Hypothalamus (tissue), 51 donors: Measurements from ENCODE around the gene GARS1.
"Not testable (repeated sequence)": the region's sequence is repeated elsewhere in the genome, so short reads cannot be mapped to it uniquely, and the experiment has no call there.

ENCODE experiments used
- DNase-seq, 51 donors: peaks; one replicate each; lab custom pipeline; 2025; lab: John Stamatoyannopoulos, UW

Gene GARS1

DNA sequence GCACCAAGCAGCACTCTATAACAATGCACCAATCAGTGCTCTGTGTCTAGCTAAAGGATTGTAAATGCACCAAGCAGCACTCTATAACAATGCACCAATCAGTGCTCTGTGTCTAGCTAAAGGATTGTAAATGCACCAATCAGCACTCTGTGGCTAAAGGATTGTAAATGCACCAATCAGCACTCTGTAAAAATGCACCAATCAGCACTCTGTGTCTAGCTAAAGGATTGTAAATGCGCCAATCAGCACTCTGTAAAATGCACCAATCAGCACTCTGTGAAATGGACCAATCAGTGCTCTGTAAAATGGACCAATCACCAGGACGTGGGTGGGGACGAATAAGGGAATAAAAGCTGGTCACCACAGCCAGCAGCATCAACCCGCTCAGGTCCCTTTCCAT, 24.4 kb upstream of the GARS1 start:
- DNase-seq = not testable (repeated sequence)

DNA sequence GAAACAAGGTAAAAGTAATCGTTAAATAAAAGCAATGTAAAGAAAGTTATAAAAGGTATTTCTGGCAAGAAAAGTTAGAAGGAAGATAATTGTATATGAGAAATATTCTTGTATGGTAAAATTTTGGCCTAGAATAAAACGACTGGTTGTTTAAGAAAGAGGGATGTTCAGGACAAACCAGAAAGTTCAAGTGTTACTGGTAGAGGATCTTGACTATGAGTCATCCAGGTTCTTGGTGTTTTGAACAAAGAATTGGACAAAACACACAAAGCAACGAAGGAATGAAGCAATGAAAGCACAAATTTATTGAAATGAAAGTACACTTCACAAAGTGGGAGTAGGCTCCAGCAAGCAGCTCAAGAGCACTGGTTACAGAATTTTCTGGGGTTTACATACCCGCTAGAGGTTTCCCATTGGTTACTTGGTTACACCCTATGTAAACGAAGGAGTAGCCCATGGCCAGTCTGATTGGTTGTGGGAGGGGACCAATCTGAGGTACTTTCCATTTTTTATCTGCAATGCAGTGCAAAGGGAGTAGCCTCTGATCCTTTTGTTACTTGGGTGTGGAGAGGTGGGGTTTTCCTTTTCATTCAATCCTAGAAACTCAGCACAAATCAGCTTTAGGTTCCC, 22.4 kb upstream of the GARS1 start:
- DNase-seq = no peak

DNA sequence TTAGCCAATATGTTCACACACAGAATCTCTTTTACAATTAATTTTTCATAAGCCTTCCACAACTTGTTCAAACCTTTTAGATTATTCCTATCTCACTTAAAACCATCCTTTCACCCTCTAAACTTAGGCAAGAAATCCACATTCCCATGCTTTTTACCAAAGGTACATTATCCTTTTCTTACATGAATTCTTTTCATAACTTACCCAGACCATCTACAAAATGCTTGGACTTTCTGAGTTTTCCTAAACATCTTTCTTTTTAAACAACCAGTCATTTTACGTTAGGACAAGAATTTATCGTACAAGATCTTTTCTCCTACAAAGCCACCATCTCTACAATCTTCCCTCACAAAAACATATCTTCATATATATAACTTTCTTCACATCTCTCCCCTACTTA, 18.8 kb upstream of the GARS1 start:
- no peak for DNase-seq

DNA sequence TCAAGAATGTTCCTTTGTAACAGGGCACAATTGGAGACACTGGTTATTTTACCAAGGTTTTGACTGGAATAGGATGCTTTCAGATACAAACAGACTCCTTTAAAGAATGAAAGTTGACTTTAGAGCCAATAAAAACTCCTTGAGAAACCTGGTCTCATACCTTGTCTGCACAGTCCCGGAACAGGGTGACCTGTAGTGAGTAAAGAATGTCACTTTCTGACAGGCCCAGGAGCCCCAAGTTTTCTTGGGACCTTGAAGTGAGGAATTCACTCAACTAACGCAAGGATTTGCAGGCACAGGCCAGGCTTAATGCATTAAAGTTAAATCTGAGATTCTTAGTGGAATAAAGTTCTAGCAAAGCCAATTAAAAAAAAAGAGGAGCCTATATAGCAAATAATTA, 11.5 kb upstream of the GARS1 start:
- no peak for DNase-seq

DNA sequence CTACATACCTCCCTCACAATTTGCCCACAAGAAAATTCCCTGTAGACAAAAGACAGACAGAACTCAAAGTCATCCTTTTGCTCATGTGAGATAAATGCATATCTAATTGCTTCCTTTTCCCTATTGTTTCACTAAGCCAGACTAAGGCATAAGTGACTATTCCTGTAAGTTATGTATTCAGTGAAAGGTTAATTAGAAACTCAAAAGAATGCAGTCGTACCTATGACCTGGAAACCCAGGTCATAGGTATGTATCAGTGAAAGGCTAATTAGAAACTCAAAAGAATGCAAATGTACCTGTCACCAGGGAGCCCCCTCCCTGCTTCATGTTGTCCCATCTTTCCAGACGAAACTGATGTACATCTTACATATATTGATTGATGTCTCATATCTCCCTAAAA, 10.3 kb upstream of the GARS1 start:
- no peak for DNase-seq

DNA sequence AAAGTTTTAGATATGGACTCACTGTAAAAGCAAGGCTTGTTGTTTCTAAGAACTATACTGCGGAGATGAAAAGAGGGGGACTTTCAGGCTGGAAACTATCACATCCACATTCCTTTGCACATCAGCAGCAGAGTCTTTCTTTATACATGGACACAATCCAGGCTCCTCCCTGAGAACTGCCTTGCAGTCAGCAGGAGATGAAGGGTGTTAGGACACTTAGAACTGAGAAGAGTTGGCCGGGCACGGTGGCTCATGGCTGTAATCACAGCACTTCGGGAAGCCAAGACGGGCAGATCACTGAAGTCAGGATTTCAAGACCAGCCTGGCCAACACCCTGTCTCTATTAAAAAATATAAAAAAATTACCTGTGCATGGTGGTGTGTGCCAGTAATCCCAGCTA, 9.7 kb upstream of the GARS1 start:
- DNase-seq = no peak

DNA sequence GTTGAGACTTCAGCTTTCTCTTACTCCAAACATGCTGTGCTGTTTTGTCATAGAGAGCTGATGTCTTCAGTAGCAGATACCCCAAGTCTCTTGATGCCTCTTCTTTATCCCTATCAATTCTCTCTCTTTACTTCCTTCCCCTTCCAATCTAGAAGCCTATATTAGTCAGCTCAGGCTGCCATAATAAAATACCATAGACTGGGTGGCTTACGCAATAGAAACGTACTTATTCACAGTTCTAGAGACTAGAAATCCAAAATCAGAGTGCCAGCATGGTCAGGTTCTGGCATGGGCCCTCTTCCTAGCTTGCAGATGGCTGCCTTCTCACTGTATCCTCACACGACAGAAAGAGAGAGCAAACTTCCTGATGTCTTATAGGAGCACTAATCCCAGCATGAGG, 9.0 kb upstream of the GARS1 start:
- no peak for DNase-seq

DNA sequence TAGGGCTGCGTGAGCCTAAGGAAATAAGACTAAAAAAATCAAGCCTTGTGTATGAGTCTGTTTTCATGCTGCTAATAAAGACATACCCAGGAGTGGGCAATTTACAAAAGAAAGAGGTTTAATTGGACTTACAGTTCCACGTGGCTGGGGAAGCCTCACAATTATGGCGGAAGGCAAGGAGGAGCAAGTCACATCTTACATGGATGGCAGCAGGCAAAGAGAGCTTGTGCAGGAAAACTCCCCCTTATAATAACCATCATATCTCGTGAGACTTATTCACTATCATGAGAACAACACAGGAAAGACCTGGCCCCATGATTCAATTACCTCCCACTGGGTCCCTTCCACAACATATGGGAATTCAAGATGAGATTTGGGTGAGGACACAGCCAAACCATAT, 7.1 kb upstream of the GARS1 start:
- not testable (repeated sequence) for DNase-seq

DNA sequence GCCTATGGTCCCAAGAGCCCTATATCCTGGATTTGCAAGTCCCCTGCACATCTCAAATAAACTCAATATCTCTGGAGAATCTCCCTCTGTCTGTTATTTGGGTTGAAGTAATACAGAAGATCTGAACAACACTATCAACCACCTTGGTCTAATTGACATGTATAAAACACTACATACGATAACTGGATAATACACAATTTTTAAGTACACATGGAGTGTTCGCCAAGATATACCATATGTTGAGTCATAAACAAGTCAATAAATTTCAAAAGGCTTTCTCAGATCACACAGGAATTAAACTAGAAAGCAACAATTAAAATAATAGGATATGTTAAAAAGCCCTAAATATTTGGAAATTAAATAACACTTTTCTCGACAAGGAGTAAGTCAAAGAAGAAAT, 5.6 kb upstream of the GARS1 start:
- DNase-seq = no peak

DNA sequence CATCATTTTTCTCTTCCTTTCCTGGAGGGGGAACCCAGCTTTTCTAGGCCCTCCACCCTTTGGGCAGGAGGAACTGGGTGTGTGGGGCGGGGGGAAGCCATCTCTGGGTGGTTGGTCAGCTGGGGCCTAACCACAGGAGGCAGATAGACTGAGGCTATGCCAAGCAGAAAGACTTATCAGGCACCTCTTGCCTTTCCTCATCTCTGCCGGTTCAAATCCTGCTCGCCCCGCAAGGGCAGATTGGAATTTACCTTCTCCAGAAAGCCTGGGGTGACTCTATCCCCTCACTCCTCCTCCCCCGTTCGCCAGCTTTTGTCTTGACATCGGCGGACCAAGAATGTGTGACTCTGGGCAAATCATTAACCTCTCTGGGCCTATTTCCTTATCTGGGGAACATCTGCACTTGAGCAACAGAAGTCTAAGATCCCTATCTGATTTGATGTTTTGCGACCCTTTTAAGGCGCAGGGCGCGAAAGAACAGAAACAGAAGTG, 584 bp upstream of the GARS1 start:
- peak in 31 of 51 donors; percentile 3 to 74 (median 29) for DNase-seq

DNA sequence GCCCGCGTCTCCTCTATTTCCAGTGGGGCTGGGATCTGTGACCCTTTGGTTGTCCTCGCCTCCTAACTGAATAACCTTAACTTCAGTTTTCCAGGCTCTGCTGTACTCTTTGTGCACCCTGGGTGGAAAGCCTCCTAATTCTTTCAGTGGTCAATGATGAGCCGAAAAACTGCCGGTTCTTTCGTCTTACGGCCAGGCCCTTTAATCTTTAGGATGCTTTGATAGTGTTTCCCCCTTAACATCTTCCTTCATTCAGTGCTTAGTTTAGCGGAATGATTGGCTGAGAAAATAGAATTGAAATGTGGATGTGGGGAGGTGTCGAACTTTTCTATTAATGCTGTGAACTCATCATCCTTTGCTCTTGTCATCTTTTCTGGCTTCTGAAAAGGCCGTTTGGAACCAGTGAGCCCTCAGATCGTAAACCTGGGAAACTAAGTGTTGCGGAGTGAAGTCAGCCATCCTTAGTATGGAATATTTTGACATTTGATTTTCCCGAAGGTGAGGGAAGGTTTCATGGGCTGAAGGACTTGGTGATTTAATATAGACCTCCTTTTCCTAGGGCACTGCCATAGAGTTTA, 847 bp downstream of the GARS1 start:
- DNase-seq = peak in 2 of 51 donors; percentile 39 to 43

DNA sequence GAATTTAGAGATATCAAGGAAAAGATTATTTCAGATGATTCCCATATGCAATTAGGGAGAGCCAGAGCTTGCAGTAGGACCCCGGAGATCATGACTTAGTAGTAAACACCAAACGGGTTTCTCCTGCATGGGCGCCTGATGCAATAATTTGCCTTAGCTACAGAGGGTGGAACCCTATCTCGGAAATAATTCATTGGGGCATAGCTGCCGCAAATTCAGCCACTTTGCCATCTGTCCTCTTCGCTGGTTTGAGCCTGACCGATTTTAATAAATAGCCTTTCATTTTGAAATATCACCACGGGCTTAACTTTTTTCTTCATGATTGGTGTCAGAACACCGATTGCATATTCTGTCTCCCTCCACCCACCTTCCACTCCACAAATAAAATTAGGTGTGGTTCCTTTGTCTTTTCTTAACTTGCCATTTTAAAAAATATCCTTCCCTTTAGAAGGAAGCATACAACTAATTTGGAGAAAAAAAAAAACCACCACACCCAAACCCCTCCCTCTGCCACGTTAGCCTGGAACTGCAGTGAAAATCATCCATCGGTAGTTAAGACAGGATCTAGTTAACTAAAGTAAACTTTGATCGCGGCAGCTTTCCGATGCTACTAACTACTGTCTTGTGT, 1.4 kb downstream of the GARS1 start:
- DNase-seq = peak in 2 of 51 donors; percentile 3

DNA sequence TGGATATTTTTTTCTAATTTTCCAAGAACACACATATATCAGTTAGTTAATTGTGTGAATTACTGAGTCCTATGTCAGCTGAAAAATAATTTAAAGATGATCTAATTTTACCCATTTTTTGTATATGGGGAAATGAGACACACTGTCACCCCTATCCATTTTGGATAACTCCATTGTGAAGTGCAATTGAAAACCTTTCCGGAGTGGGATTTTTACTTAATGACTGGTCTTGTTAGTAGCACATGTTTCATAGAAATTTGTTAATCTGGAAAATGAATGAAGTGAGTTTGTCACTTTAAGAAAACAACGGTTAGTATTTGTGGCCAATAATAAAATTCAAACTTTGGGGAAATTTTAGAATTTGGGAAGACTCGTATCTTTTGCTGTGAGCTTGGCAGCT, 2.0 kb downstream of the GARS1 start:
- DNase-seq = no peak

DNA sequence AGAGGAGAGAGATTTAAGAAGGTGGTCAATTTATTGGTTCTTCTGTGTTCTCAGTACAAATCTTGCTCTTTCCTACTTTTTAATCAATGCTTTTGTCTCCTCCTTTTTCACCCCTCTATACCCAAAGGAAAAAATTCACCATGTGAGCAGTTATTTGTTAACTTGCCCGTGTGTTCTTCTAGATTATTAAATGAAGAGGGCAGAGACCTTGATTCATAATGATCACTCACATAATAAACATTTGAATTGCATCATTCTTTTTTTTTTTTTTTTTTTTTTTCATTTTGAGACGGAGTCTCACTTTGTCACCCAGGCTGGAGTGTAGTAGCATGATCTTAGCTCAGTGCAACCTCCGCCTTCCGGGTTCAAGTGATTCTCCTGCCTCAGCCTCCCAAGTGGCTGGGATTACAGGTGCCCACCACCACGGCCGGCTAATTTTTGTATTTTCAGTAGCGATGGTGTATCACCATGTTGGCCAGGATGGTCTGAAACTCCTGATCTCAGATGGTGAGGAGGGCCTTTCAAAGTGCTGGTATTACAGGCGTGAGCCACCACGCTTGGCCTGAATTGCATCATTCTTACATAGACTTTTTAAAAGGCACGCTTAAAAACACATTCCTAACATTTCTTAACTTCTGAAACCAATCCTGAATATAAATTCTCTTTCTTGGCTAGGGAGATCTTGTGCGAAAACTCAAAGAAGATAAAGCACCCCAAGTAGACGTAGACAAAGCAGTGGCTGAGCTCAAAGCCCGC, 3.6 kb downstream of the GARS1 start:
- DNase-seq = no peak

DNA sequence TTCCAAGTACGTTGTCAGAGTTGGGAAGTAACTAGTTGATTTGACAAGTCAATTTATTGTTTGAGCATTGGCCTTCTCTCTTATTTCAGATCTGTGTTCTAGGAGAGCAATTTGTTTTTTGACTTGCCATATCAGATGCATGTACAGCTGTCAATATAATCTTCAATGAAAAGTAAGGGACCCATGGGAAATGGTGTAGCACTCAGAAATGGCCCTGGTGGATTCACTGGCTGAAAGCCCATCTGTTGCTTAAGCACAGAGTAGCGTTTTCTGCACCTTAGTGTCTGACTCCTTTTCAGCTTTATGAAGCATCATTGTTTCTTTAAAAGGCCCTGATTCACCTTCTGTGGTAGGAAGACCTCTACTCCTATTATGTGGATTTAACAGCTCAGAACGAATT, 10.2 kb downstream of the GARS1 start:
- no peak for DNase-seq

DNA sequence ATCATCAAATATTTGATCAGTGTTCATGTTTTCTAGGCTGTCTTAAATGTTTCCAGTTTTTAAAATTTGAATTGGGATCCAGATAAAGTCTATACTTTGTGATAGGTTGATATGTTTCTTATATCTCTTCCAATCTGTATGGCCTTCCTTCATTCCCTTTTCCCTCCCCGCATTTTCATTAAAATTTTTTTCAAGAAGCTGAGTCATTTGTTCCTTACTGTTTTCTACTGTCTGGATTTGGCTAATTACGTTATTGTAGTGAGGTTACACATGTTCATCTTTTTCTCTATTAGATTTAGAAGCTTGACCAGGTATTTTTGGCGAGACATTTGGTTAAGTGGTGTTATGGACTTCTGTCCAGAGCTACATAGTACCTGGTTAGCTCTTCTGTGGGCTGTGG, 11.2 kb downstream of the GARS1 start:
- DNase-seq = no peak

DNA sequence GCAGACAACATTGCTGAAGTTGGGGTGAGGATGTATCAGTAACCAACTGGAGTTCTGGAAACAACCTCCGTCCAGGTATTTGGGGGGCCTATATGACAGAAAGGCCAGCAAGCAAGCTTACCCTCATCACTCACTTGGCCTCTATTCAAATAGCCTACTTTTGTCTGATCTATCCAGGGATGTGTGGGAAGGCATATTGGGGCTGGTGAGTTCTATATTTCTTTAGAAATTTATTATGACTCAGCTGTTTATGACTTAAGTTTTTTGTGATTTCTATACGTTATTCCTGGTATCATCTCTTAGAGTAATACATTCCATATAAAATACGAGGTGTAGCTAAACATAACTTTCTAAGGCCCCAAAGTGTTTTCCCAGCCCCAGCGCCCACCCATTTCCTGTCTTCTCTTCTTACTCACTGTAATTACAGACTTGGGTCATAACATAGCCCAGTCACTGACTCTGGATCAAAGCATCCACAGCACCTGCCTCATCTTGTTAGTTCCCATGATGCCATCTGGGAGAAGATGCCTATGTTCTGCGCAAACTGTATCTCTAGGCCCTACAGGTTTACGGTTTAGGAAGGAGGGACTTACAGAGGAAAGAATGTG, 18.1 kb downstream of the GARS1 start:
- DNase-seq = no peak

DNA sequence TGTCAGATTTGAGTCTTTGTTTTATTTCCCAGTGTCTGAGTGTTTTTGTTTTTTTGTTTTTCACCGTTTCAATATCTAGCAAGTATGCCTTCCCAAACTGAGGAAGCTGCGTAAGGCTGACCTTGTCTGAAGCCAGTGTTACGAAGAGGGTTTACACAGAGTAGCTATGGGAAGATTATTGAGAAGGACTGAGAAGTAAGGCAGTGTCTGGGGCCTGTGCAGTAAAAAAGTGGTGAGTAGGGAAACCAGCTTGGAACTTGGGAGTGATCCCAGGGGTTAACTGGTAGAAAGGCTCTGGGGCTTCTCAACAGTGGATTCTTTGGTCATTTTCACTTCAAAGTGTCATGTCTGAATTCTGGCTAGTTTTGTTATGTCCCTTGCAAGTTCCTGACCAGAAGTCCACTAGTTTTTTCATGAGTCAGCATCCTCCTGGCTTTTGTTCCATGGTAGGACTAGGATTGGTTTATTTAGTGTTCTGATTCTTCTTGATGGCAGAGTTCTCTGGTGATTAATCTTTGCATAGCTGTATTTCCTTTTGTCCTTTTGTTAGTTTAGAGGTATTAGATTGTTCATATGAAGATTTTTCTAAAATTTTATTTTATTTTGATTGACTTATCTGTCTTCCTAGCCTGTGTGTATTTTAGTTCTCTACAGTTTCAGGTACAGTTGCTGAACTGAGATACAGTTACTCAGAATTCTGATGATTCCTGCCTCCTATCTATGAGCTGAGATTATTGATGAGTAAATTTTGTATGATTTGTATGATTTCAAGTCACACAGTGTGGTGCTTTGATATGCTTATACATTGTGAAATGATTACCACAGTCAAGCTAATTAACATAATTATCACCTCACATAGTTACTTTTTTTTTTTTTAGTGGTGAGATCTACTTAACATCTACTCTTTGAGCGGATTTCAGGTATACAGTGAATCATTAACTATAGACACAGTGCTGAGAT, 19.0 kb downstream of the GARS1 start:
- DNase-seq = no peak

DNA sequence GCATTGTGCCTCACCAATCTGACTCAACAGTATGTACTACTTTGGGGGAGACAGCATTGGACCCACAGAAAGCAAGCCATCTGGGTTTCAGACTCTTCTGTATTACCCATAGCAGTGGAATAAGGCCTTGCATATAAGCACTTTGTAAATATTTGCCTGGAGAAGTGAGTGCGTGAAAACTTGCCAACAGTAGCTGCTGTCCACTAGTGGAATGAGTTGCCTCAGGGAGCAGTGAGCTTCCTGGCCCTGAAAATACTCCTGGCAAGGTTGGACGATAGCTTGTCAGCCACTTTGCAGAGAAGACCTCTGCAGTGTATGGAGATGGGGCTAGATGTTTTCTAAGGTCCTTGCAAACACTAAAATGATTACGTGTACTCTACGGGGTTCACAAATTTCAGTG, 21.6 kb downstream of the GARS1 start:
- no peak for DNase-seq

DNA sequence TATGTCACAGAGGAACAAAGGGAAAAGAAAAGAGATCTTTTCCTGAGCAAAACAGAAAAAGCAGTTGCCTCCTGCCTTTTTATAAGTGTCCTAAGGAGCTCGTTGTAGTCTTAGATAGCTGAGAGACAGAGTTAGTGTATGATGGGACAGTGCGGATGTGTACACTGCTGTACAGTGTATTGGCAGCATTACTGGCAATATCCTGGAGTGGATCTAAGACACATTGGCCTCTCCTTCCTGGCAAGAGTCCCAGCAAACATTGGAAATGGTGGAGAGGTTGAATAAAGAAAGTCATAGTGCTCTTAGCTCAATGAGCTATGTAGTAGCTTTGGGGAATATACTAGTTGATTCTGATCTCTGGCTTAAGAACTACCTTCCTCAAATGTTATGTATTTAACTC, 22.7 kb downstream of the GARS1 start:
- DNase-seq = no peak
